ENCODE results near the gene IRF2BP2. TPM values are rescaled to one million over a fixed set of nuclear protein-coding genes. Genes with fewer than 3 reads are reported as not detected.
A peak's percentile ranks its signal among the peaks of the same experiment; 100 is the strongest.

Gene IRF2BP2
- total and polyA plus RNA-seq, 2 experiments from 2014 or later: 24.3 to 113 TPM

DNA sequence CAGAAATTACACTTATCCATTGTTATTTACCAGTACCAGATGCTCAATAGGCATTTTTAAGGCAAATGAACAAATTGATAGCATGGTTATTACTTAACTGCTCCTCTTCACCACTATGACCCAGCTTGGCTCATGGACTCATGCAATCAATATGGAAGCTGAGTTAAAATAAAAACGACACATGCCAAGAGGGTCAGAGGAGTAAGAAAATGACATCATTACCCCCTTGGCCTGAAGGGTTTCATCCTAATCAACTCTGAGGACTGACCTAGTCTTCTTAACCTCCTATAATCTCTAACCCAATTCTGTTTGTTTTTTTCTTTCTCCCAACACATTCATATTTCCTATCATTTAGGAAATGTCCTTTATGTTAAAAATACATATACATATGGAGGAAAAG lies 41.6 kb downstream of the IRF2BP2 start:
- no peak overlapping the region for H3K27ac ChIP-seq
- no peaks in the 10 kb centered on the region for H3K36me3 ChIP-seq
- no peak for DNase-seq (ENCODE audit: low read depth in 1 of 2, low spot score in 1 of 2)
- H3K27me3 ChIP-seq: no peaks in the 10 kb centered on the region
- TF ChIP-seq, protein P1, sequence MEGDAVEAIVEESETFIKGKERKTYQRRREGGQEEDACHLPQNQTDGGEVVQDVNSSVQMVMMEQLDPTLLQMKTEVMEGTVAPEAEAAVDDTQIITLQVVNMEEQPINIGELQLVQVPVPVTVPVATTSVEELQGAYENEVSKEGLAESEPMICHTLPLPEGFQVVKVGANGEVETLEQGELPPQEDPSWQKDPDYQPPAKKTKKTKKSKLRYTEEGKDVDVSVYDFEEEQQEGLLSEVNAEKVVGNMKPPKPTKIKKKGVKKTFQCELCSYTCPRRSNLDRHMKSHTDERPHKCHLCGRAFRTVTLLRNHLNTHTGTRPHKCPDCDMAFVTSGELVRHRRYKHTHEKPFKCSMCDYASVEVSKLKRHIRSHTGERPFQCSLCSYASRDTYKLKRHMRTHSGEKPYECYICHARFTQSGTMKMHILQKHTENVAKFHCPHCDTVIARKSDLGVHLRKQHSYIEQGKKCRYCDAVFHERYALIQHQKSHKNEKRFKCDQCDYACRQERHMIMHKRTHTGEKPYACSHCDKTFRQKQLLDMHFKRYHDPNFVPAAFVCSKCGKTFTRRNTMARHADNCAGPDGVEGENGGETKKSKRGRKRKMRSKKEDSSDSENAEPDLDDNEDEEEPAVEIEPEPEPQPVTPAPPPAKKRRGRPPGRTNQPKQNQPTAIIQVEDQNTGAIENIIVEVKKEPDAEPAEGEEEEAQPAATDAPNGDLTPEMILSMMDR (IDR thresholded peaks at IDR 0.05; ENCODE audit: low read depth, low read length): no peak
- no peak overlapping the region for H3K4me3 ChIP-seq
- H3K4me1 ChIP-seq (ENCODE audit: low read depth): peaks cover 27% of the 10 kb centered on the region
- H3K9me3 ChIP-seq (ENCODE audit: low read depth): no peaks in the 10 kb centered on the region

DNA sequence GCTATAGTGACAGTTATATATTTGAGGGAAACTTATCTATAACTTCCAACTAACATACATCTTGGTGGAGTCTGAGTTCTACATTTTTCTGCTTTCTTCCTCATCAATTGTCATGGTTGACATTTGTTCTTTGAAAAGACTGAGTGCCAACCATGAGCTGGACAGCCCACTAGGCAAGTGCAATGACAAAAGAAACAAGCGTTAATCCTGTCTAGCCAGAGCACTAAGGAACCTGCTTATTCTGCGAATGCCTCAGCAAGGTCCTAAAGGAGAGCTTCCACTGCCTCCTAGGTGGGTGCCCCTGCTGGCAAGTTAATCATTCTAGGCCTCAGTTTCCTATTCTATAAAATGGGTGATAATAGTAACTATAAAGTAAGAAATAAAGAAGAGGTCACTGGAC lies 44.8 kb downstream of the IRF2BP2 start:
- peak overlapping the region; percentile 52 for H3K27ac ChIP-seq
- H3K4me1 ChIP-seq (ENCODE audit: low read depth): peaks cover 7% of the 10 kb centered on the region
- TF ChIP-seq, protein P1 (IDR thresholded peaks at IDR 0.05; ENCODE audit: low read depth, low read length): no peak
- H3K4me3 ChIP-seq: no peak overlapping the region
- H3K36me3 ChIP-seq: no peaks in the 10 kb centered on the region
- H3K27me3 ChIP-seq: no peaks in the 10 kb centered on the region
- DNase-seq (ENCODE audit: low read depth in 1 of 2, low spot score in 1 of 2): no peak
- H3K9me3 ChIP-seq (ENCODE audit: low read depth): no peaks in the 10 kb centered on the region

DNA sequence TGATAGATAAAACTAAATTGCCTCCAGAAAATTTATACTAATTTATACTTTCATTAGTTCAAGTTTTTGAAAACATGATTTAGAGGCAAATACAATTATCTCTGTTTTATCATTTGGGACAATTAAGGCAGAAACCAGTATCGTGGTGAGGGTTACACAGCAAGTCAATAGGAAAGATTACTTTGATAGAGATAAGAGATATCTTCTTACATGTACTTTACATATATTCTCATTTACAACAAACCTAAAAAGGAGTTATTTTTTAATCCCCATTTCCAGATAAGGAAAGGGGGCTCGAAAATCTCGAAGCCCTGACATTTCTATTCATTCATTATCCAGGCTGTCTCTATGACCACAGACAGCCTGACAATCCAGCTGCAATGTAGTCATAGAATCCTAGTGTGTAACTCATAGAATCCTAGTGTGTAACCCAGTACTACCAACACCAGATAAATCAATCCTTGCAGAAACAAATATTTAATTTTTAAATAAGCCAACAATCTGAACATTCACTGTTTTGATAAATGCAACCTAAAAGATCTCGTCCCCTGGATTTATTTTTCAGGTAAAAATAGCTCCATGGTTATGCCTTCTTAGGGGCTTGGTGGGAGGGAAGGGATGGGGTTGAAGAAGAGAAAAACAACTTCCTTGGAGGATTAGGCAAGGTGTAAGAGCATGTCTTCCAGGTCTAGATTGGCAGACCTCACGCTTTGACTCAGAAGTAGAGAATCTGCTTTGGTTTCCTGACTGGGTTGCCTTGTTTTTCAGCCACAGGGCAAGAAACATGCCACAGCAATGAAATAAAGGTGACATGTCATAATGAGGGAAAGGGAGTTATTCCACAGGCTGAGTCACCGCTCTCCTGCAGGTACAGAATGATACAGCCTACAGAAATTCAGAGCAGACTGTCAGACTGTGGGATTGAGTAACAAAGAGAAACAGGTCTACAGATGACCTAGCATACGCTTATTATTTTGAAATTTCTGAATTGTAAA lies 45.6 kb downstream of the IRF2BP2 start:
- Histone ChIP-seq H3K27me3 (no peaks in the 10 kb centered on the region), H3K4me1 (ENCODE audit: low read depth) (peaks cover 5% of the 10 kb centered on the region), H3K27ac (peak overlapping the region; percentile 52), H3K4me3 (no peak overlapping the region), H3K9me3 (ENCODE audit: low read depth) (no peaks in the 10 kb centered on the region), H3K36me3 (no peaks in the 10 kb centered on the region)
- DNase-seq (ENCODE audit: low read depth in 1 of 2, low spot score in 1 of 2): peak in 1 of 2 donors; percentile 49
- TF ChIP-seq, protein P1 (IDR thresholded peaks at IDR 0.05; ENCODE audit: low read depth, low read length): no peak

DNA sequence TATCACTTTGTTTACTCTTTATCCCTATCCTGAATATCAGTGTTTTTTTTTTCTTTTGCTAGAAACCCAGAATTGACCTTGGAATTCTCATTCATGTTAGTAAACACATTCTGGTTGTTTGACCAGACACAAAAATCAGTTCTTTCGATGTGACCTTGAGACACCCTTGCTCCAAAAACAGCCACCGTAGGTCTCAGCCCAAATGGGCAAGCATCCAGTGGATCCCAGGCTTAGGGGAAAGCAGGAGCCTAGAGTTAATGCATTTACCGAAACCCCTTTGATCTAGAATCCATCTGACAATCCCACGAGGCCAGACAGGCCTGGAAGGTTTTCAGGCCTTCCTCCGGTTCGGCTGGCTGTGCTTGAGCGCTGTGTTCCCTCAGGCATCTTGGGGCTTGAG lies 47.6 kb downstream of the IRF2BP2 start:
- Histone ChIP-seq H3K4me3 (no peak overlapping the region), H3K4me1 (ENCODE audit: low read depth) (peaks cover 5% of the 10 kb centered on the region), H3K9me3 (ENCODE audit: low read depth) (no peaks in the 10 kb centered on the region), H3K36me3 (no peaks in the 10 kb centered on the region), H3K27ac (peak overlapping the region; percentile 61), H3K27me3 (no peaks in the 10 kb centered on the region)
- DNase-seq (ENCODE audit: low read depth in 1 of 2, low spot score in 1 of 2): no peak
- TF ChIP-seq, protein P1 (IDR thresholded peaks at IDR 0.05; ENCODE audit: low read depth, low read length): no peak

DNA sequence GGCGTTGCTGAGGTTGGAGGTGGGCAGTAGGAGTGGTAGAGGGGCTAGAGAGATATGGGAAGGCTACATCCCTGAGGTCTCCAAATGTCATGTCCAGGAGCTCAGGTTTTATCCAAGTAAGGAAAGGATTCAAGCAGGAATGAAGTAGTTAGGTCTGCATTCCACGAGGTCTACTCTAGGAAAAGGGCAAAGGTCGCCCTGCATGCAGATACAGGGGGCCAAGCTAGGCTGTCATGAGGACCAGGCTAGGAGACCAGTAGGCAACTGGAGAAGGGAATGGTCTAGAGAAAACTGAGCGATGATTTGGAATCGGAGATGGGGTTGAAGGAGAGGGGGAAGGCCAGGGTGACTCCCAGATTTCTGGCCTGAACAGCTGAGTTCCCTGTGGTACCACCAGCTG lies 48.7 kb downstream of the IRF2BP2 start:
- Histone ChIP-seq H3K4me3 (no peak overlapping the region), H3K9me3 (ENCODE audit: low read depth) (no peaks in the 10 kb centered on the region), H3K27me3 (no peaks in the 10 kb centered on the region), H3K36me3 (no peaks in the 10 kb centered on the region), H3K27ac (peak overlapping the region; percentile 61), H3K4me1 (ENCODE audit: low read depth) (peaks cover 5% of the 10 kb centered on the region)
- no peak for DNase-seq (ENCODE audit: low read depth in 1 of 2, low spot score in 1 of 2)
- TF ChIP-seq, protein P1 (IDR thresholded peaks at IDR 0.05; ENCODE audit: low read depth, low read length): no peak
